ENCODE measurements around the gene PALD1. TPM values are rescaled to one million over a fixed set of nuclear protein-coding genes. Genes with fewer than 3 reads are reported as not detected.
A peak's percentile ranks its signal among the peaks of the same experiment; 100 is the strongest.

PALD1 gene
- total RNA-seq, 1 donor from 2014 or later: 9.6 TPM

DNA sequence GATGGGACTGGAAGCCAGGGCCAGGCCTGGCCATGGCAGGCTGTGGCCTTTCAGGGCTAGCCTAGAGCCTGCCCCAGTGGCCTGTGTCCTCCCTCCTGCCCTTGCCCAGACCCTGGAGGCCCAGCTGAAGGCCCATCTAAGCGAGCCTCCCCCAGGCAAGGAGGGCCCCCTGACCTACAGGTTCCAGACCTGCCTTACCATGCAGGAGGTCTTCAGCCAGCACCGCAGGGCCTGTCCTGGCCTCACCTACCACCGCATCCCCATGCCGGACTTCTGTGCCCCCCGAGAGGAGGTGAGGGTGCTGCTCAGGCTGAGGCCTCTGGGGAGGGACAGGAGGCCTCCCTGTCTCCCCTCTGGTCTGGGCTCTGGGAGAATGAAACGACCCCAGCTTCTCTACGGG lies 60.9 kb downstream of the PALD1 start:
- no peak overlapping the region for H3K9ac ChIP-seq
- H3K79me2 ChIP-seq (ENCODE audit: low read depth): no peaks in the 10 kb centered on the region
- H3K4me3 ChIP-seq: no peak overlapping the region
- Mint-ChIP-seq H3K27me3 (ENCODE audit: insufficient read depth, low read depth) (no peaks in the 10 kb centered on the region), H3K4me3 (no peak overlapping the region), H3K36me3 (no peaks in the 10 kb centered on the region), H3K9me3 (no peaks in the 10 kb centered on the region), H3K4me1 (peaks cover 21% of the 10 kb centered on the region), H3K27ac (no peak overlapping the region)
- TF ChIP-seq EZH2phosphoT487 (IDR thresholded peaks at IDR 0.05) (no peak), EZH2 (IDR thresholded peaks at IDR 0.05) (no peak)
- TF ChIP-seq, protein P1, sequence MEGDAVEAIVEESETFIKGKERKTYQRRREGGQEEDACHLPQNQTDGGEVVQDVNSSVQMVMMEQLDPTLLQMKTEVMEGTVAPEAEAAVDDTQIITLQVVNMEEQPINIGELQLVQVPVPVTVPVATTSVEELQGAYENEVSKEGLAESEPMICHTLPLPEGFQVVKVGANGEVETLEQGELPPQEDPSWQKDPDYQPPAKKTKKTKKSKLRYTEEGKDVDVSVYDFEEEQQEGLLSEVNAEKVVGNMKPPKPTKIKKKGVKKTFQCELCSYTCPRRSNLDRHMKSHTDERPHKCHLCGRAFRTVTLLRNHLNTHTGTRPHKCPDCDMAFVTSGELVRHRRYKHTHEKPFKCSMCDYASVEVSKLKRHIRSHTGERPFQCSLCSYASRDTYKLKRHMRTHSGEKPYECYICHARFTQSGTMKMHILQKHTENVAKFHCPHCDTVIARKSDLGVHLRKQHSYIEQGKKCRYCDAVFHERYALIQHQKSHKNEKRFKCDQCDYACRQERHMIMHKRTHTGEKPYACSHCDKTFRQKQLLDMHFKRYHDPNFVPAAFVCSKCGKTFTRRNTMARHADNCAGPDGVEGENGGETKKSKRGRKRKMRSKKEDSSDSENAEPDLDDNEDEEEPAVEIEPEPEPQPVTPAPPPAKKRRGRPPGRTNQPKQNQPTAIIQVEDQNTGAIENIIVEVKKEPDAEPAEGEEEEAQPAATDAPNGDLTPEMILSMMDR (IDR thresholded peaks at IDR 0.05): no peak
- no peaks in the 10 kb centered on the region for H3K27me3 ChIP-seq
- no peak overlapping the region for H3K4me2 ChIP-seq
- no peak overlapping the region for H3K27ac ChIP-seq
- H2AFZ ChIP-seq (replicated peaks): no peak overlapping the region
- H4K20me1 ChIP-seq (ENCODE audit: low read depth): no peaks in the 10 kb centered on the region
- H3K4me1 ChIP-seq: peaks cover 17% of the 10 kb centered on the region
- no peaks in the 10 kb centered on the region for H3K36me3 ChIP-seq
- peaks cover 18% of the 10 kb centered on the region for H3F3A ChIP-seq (ENCODE audit: low read depth)
- no peak for DNase-seq (ENCODE audit: low spot score)
- H3K9me3 ChIP-seq (ENCODE audit: low read depth): no peaks in the 10 kb centered on the region

DNA sequence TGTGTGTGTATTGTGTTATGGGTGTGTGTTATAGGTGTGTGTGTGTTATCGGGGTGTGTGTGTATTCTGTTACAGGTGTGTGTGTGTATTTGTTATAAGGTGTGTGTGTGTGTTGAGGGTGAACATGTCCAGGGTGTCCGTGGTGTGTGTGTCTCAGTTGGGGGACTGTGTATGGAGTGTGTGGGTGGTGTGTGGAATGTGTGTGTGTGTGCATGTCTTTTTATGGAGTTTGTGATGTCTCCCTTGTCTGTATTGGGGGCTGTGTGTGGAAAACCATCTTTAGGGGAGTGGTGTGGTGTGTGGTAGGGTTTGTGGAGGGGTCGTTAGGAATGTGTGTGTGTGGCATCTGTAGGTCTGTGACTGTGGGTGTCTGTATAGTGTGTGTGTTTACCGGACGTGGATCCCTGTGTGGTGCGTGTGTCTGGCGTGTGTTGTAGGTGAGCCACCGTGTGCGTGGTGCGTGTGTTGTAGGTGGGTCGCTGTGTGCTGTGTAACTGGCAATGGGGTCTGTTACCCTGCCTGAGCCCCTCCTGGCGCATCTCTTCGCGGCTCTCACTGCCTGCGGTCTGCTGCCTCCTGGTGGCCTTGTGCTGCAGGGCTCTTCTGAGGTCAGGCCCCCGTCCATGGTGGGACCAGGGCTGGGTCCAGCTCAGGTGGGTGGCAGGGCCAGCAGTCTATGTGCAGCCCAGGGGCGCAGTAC lies 61.7 kb downstream of the PALD1 start:
- no peaks in the 10 kb centered on the region for H3K36me3 ChIP-seq
- H3K27me3 ChIP-seq: no peaks in the 10 kb centered on the region
- Mint-ChIP-seq H3K27me3 (ENCODE audit: insufficient read depth, low read depth) (no peaks in the 10 kb centered on the region), H3K9me3 (no peaks in the 10 kb centered on the region), H3K4me3 (peak overlapping the region; percentile 9), H3K27ac (peak overlapping the region; percentile 2), H3K4me1 (peaks cover 21% of the 10 kb centered on the region), H3K36me3 (no peaks in the 10 kb centered on the region)
- peak; percentile 64 for DNase-seq (ENCODE audit: low spot score)
- no peak overlapping the region for H3K4me3 ChIP-seq
- no peak overlapping the region for H3K4me2 ChIP-seq
- TF ChIP-seq, protein P1 (IDR thresholded peaks at IDR 0.05): peak; percentile 69
- TF ChIP-seq EZH2 (IDR thresholded peaks at IDR 0.05) (no peak), EZH2phosphoT487 (IDR thresholded peaks at IDR 0.05) (no peak)
- no peak overlapping the region for H2AFZ ChIP-seq (replicated peaks)
- H3K4me1 ChIP-seq: peaks cover 17% of the 10 kb centered on the region
- H3K79me2 ChIP-seq (ENCODE audit: low read depth): no peaks in the 10 kb centered on the region
- peaks cover 12% of the 10 kb centered on the region for H3F3A ChIP-seq (ENCODE audit: low read depth)
- H3K9ac ChIP-seq: no peak overlapping the region
- no peaks in the 10 kb centered on the region for H3K9me3 ChIP-seq (ENCODE audit: low read depth)
- H4K20me1 ChIP-seq (ENCODE audit: low read depth): no peaks in the 10 kb centered on the region
- no peak overlapping the region for H3K27ac ChIP-seq

DNA sequence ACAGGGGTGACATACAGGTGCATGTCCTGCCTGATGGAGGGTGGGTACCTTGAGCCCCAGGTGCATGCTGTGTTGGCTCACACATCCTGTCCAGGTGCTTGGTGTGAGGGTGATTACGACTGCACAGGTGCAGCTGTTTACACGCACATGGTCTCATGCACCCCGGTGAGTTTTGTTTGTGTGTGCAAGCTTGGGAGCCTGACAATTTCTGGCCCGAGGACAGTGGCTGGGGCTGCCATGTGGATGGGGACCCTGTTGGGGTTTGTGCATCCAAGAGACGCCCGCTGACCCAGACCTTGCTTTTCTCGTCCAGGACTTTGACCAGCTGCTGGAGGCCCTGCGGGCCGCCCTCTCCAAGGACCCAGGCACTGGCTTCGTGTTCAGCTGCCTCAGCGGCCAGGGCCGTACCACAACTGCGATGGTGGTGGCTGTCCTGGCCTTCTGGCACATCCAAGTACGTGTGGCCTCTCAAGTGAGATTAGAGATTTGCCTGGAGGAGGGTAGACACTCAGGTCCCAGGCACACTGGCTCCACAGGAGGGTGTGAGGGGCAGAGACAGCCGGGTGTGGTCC lies 62.3 kb downstream of the PALD1 start:
- TF ChIP-seq, protein P1 (IDR thresholded peaks at IDR 0.05): no peak
- TF ChIP-seq EZH2phosphoT487 (IDR thresholded peaks at IDR 0.05) (no peak), EZH2 (IDR thresholded peaks at IDR 0.05) (no peak)
- Histone ChIP-seq H3F3A (ENCODE audit: low read depth) (peaks cover 7% of the 10 kb centered on the region), H3K9me3 (ENCODE audit: low read depth) (no peaks in the 10 kb centered on the region), H3K9ac (no peak overlapping the region), H3K4me2 (no peak overlapping the region), H3K79me2 (ENCODE audit: low read depth) (no peaks in the 10 kb centered on the region), H3K4me1 (peaks cover 17% of the 10 kb centered on the region), H3K4me3 (no peak overlapping the region), H4K20me1 (ENCODE audit: low read depth) (no peaks in the 10 kb centered on the region), H3K36me3 (no peaks in the 10 kb centered on the region), H2AFZ (replicated peaks) (no peak overlapping the region), H3K27ac (no peak overlapping the region), H3K27me3 (no peaks in the 10 kb centered on the region)
- H3K9me3 Mint-ChIP-seq: no peaks in the 10 kb centered on the region
- no peak for DNase-seq (ENCODE audit: low spot score)
- H3K4me3 Mint-ChIP-seq: no peak overlapping the region
- H3K27ac Mint-ChIP-seq: no peak overlapping the region
- H3K36me3 Mint-ChIP-seq: no peaks in the 10 kb centered on the region
- H3K27me3 Mint-ChIP-seq (ENCODE audit: insufficient read depth, low read depth): no peaks in the 10 kb centered on the region
- H3K4me1 Mint-ChIP-seq: peaks cover 21% of the 10 kb centered on the region

Measured in neural progenitor cell (in vitro differentiated cells).